Natural killer cell (primary cell): ENCODE results near the gene PTCD2. TPM values are rescaled to one million over a fixed set of nuclear protein-coding genes. Genes with fewer than 3 reads are reported as not detected.

Experiments used
- ATAC-seq, 3 donors: fragments of 150-1000 bp in 2 of 3; fragments of 200-7000 bp in 1 of 3; cut with Tn5 transposase; 1 replicate in 1 of 3; 2 replicates in 2 of 3; pipeline ENCODE4 v1.10.0; 2021; ENCODE audit warnings: mild to moderate bottlenecking in 2 of 3, moderate library complexity in 2 of 3
- DNase-seq, 2 donors: peaks; one replicate each; pipeline versions ENCODE4 v3.0.0 to v3.0.0-alpha.2; 2013 to 2021; ENCODE audit warnings: mixed read lengths in 1 of 2
- H3K27ac ChIP-seq: one replicate; pipeline ENCODE4 v1.5.1; 2013; ENCODE audit warnings: mild to moderate bottlenecking, low read length
- H3K27me3 ChIP-seq: one replicate; pipeline ENCODE4 v1.6.1; 2013; ENCODE audit warnings: low read length; ENCODE audit not compliant: control insufficient read depth, insufficient read depth
- H3K36me3 ChIP-seq: one replicate; pipeline ENCODE4 v1.6.1; 2013; ENCODE audit warnings: low read length; ENCODE audit not compliant: control insufficient read depth, insufficient read depth
- H3K4me1 ChIP-seq: one replicate; pipeline ENCODE4 v1.6.1; 2013; ENCODE audit warnings: low read length; ENCODE audit not compliant: control insufficient read depth, insufficient read depth
- H3K4me3 ChIP-seq: one replicate; pipeline ENCODE4 v1.5.1; 2013; ENCODE audit warnings: low read length
- H3K9me3 ChIP-seq: one replicate; pipeline ENCODE4 v1.6.1; 2013; ENCODE audit warnings: low read length; ENCODE audit not compliant: control insufficient read depth, insufficient read depth
- H3K27ac Mint-ChIP-seq, 2 donors: one replicate each; pipeline ENCODE4 v1.8.0; 2022; ENCODE audit warnings: mild to moderate bottlenecking in 2 of 2, mixed read lengths in 2 of 2, moderate library complexity in 1 of 2
- H3K27me3 Mint-ChIP-seq, 2 donors: one replicate each; pipeline ENCODE4 v1.8.0; 2022; ENCODE audit warnings: low read depth in 2 of 2, mixed read lengths in 2 of 2
- H3K36me3 Mint-ChIP-seq: one replicate; pipeline ENCODE4 v1.8.0; 2022; ENCODE audit warnings: mixed read lengths
- H3K4me1 Mint-ChIP-seq, 2 donors: one replicate each; pipeline ENCODE4 v1.8.0; 2022; ENCODE audit warnings: mixed read lengths in 2 of 2
- H3K4me3 Mint-ChIP-seq: one replicate; pipeline ENCODE4 v1.8.0; 2022; ENCODE audit warnings: mild to moderate bottlenecking, moderate library complexity, mixed read lengths
- H3K9me3 Mint-ChIP-seq, 2 donors: one replicate each; pipeline ENCODE4 v1.8.0; 2022; ENCODE audit warnings: mixed read lengths in 2 of 2
- WGBS: methylation state at CpG from one replicate; pipeline ENCODE4 v1.1.7; 2013; ENCODE audit warnings: missing lambda C conversion rate; ENCODE audit not compliant: insufficient coverage; 5-methylcytosine and 5-hydroxymethylcytosine counted together
- intact Hi-C: fragments of 100-400 bp; cut with micrococcal nuclease; formaldehyde crosslinking; loops from one replicate; pipeline ENCODE4 v1.14.2; 2022
- total RNA-seq, 4 donors: library from RNA; stranded (reverse); fragments of 120-200 nt in 1 of 4; gene quantifications; one replicate each; pipeline versions ENCODE4 v1.2.3 to v1.2.4, GENCODE V29; 2013 to 2022
- TF ChIP-seq, protein P1 (sequence below): fragments of 200-600 bp; IDR thresholded peaks from one replicate; pipeline ENCODE4 v1.8.0; 2022; ENCODE audit warnings: antibody characterized with exemption

PTCD2 gene
- total RNA-seq, 3 donors from 2014 or later (not counting 1 experiment from before 2014, with no cell fraction given), result 4.9 to 5.9 (median 5.0) TPM

- Mint-ChIP-seq H3K27me3 (peaks cover 14 to 17% of the 10 kb centered on the region in 2 donors), H3K36me3 (peaks cover 8% of the 10 kb centered on the region), H3K4me3 (no peak overlapping the region), H3K27ac (no peak overlapping the region), H3K4me1 (no peaks in the 10 kb centered on the region), H3K9me3 (peaks cover 0 to 2% of the 10 kb centered on the region in 2 donors)
- intact Hi-C loops, result no loop called here
- no peaks in the 10 kb centered on the region for H3K4me1 ChIP-seq
- 81% methylated on average over 5 of the region's 6 CpGs for WGBS
- no peak for DNase-seq
- no peaks in the 10 kb centered on the region for H3K27me3 ChIP-seq
- no peak overlapping the region for H3K27ac ChIP-seq
- no peaks in the 10 kb centered on the region for H3K36me3 ChIP-seq
- TF ChIP-seq, protein P1, sequence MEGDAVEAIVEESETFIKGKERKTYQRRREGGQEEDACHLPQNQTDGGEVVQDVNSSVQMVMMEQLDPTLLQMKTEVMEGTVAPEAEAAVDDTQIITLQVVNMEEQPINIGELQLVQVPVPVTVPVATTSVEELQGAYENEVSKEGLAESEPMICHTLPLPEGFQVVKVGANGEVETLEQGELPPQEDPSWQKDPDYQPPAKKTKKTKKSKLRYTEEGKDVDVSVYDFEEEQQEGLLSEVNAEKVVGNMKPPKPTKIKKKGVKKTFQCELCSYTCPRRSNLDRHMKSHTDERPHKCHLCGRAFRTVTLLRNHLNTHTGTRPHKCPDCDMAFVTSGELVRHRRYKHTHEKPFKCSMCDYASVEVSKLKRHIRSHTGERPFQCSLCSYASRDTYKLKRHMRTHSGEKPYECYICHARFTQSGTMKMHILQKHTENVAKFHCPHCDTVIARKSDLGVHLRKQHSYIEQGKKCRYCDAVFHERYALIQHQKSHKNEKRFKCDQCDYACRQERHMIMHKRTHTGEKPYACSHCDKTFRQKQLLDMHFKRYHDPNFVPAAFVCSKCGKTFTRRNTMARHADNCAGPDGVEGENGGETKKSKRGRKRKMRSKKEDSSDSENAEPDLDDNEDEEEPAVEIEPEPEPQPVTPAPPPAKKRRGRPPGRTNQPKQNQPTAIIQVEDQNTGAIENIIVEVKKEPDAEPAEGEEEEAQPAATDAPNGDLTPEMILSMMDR, result no peak
- ATAC-seq, result no peak
- H3K9me3 ChIP-seq, result peaks cover 17% of the 10 kb centered on the region
- H3K4me3 ChIP-seq, result no peak overlapping the region
Measured at GRCh38 chr5:72397836-72398235, 77.7 kb downstream of the PTCD2 start.

DNA sequence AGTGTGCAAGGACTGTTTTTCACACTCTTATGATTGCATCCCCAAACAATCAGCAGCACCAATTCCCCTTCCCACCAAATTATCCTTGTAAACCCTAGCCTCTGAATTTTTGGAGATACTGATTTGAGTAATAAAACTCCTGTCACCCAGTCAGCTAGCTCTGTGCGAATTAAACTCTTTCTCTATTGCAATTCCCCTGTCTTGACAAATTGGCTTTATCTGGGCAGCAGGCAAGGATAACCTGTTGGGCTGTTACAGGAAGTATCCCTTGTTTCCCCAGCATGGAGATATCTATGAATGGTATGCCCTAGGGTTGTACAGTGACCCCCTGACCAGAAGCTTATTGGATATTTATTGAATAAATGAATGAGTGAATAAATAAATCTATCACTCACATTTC is 80.8 kb downstream of the PTCD2 start:
- intact Hi-C loops, result no loop called here
- WGBS, result no CpG with 5 or more reads among the region's 1 CpG
- H3K9me3 Mint-ChIP-seq, result peaks cover 0 to 2% of the 10 kb centered on the region in 2 donors
- no peaks in the 10 kb centered on the region for H3K4me1 Mint-ChIP-seq
- Histone ChIP-seq H3K36me3 (no peaks in the 10 kb centered on the region), H3K4me3 (no peak overlapping the region), H3K4me1 (no peaks in the 10 kb centered on the region), H3K27ac (no peak overlapping the region), H3K27me3 (no peaks in the 10 kb centered on the region), H3K9me3 (peaks cover 19% of the 10 kb centered on the region)
- no peak for DNase-seq
- ATAC-seq, result no peak
- no peak overlapping the region for H3K4me3 Mint-ChIP-seq
- no peak overlapping the region for H3K27ac Mint-ChIP-seq
- TF ChIP-seq, protein P1, result no peak
- peaks cover 8% of the 10 kb centered on the region for H3K36me3 Mint-ChIP-seq
- peaks cover 0 to 12% of the 10 kb centered on the region in 2 donors for H3K27me3 Mint-ChIP-seq

DNA sequence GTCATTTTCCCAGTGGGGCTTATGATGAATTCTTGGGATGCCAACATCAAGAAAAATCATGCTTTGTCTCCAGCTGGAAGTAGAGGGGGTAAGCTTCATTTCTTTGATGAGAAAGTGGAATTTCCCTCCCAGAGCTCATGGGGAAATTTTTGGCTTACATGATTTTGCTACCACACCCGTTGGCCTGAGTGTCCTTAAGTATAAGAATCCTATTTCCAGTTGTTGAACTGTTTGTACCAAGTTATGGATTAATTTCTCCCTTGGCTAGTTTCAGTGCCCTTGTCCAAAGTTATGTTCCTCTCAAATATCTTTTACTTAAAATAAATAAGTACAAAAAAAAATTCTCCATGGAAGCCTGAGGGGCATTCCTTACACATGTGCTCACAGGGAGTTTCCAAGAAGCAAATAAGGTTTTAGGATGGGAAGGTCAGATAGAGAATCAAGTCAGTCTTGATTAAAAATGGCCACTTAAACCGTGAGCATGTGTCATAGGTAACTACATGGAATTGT is 82.3 kb downstream of the PTCD2 start:
- no peak for DNase-seq
- Mint-ChIP-seq H3K4me1 (no peaks in the 10 kb centered on the region), H3K36me3 (peaks cover 8% of the 10 kb centered on the region), H3K27ac (no peak overlapping the region), H3K9me3 (peaks cover 0 to 2% of the 10 kb centered on the region in 2 donors), H3K27me3 (peaks cover 0 to 12% of the 10 kb centered on the region in 2 donors), H3K4me3 (no peak overlapping the region)
- TF ChIP-seq, protein P1, result no peak
- no peak for ATAC-seq
- no peaks in the 10 kb centered on the region for H3K4me1 ChIP-seq
- no peak overlapping the region for H3K4me3 ChIP-seq
- H3K9me3 ChIP-seq, result peaks cover 19% of the 10 kb centered on the region
- 89% methylated on average over 2 of the region's 2 CpGs for WGBS
- H3K27ac ChIP-seq, result no peak overlapping the region
- intact Hi-C loops, result no loop called here
- no peaks in the 10 kb centered on the region for H3K36me3 ChIP-seq
- H3K27me3 ChIP-seq, result no peaks in the 10 kb centered on the region
